Measurements from ENCODE around the gene HBP1. TPM values are rescaled to one million over a fixed set of nuclear protein-coding genes. Genes with fewer than 3 reads are reported as not detected.
A peak's percentile ranks its signal among the peaks of the same experiment; 100 is the strongest.

The HBP1 gene
- total RNA-seq, 2 donors from 2014 or later = 26.8 to 73.9 TPM

- ATAC-seq (no peak), DNase-seq (ENCODE audit: low spot score in 2 of 2) (no peak)
- Mint-ChIP-seq H3K9me3 (no peaks in the 10 kb centered on the region), H3K36me3 (peaks cover 0 to 5% of the 10 kb centered on the region in 2 donors), H3K27ac (peak overlapping the region; percentile 99 to 100)
Observed at GRCh38 chr7:107170051-107170915, 1.5 kb downstream of the HBP1 start.

DNA sequence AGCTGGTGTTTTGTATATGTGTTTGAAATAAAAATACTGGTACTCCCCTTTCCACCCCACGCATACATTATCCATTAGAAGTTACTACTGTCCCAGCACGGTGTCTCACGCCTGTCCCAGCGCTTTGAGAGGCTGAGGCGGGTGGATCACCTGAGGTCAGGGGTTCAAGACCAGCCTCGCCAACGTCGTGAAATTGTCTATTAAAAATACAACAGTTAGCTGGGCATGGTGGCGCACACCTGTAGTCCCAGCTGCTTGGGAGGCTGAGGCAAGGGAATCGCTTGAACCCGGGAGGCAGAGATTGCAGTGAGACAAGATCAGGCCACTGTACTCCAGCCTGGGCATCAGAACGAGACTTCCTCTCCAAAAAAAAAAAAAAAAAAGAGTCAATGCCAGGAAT lies 2.7 kb downstream of the HBP1 start:
- peaks cover 0 to 5% of the 10 kb centered on the region in 2 donors for H3K36me3 Mint-ChIP-seq
- DNase-seq (ENCODE audit: low spot score in 2 of 2) (no peak), ATAC-seq (no peak)
- no peaks in the 10 kb centered on the region for H3K9me3 Mint-ChIP-seq
- H3K27ac Mint-ChIP-seq = peak overlapping the region; percentile 59 to 89

DNA sequence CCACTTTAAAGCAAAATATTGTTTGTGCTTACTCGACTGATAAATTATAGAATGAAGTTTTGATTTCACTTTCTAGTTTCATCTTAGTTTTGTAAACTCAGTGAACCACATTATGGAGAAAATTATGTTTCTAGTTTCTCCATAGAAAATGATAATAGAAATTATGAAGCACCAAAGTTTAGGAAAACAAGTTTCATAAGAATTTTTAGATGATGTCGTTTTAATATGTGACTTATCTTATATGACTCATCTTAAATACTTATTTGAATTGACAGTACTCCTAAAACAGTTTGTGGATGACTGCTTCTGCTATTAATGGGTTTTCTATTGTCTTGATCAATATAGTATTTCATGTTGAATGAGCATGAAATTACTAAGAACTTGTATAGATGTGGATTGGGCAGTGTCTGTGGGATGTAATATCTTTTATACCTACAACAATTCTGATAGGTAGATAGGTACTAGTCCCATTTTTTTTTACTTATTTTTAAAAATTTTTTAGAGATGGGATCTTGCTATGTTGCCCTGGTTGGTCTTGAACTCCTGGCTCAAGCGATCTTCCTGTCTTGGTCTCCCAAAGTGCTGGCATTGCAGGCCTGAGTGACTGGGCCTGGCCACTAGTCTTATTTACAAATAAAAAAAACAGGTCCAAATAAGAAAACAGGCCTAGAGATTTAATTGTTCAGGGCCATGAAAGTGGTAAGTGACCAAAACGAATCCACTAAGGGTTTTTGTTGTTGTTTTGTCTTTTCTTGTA lies 3.7 kb downstream of the HBP1 start:
- DNase-seq (ENCODE audit: low spot score in 2 of 2) (no peak), ATAC-seq (no peak)
- Mint-ChIP-seq H3K9me3 (no peaks in the 10 kb centered on the region), H3K36me3 (peaks cover 0 to 5% of the 10 kb centered on the region in 2 donors), H3K27ac (peak overlapping the region; percentile 82)

- peaks cover 0 to 5% of the 10 kb centered on the region in 2 donors for H3K36me3 Mint-ChIP-seq
- no peaks in the 10 kb centered on the region for H3K9me3 Mint-ChIP-seq
- H3K27ac Mint-ChIP-seq = peak overlapping the region; percentile 60 to 82
- no peak for ATAC-seq
- DNase-seq (ENCODE audit: low spot score in 2 of 2) = no peak
Observed at GRCh38 chr7:107173191-107173590, 4.4 kb downstream of the HBP1 start.

DNA sequence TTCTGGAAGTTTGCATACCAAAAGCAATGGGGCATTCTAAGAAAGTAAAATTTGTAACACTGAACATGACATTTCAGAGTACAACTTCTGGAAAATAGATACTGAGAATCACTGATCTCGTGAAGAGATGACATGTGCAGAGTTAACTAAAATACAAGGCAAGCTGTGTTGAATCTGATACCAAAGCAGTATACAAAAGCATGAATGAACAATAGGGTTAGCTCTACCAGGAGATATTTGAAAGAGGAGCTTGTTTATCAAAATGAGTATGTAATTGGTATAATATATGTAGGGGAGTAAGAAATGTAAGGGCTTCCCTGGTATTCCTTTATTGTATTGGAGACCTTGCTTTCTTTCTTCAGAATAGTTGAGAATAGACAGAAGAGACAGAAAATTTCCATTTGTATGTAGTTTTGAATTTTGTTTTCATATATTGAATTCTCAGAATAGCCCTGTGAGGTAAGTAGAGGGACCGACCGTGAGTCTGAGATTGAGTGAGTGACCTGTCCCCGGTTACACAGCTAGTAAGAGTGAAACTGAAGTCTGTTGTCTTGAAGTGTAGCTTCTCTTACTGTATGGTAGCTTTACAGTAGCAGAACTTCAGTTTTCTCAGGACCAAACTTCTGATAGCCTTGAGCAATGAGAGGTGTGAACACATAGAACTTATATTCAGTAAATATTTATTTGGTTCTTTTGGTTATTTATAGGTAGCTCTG lies 5.0 kb downstream of the HBP1 start:
- H3K9me3 Mint-ChIP-seq = no peaks in the 10 kb centered on the region
- peaks cover 0 to 5% of the 10 kb centered on the region in 2 donors for H3K36me3 Mint-ChIP-seq
- ATAC-seq = peak; percentile 31 to 67
- peak overlapping the region; percentile 65 to 82 for H3K27ac Mint-ChIP-seq
- no peak for DNase-seq (ENCODE audit: low spot score in 2 of 2)

DNA sequence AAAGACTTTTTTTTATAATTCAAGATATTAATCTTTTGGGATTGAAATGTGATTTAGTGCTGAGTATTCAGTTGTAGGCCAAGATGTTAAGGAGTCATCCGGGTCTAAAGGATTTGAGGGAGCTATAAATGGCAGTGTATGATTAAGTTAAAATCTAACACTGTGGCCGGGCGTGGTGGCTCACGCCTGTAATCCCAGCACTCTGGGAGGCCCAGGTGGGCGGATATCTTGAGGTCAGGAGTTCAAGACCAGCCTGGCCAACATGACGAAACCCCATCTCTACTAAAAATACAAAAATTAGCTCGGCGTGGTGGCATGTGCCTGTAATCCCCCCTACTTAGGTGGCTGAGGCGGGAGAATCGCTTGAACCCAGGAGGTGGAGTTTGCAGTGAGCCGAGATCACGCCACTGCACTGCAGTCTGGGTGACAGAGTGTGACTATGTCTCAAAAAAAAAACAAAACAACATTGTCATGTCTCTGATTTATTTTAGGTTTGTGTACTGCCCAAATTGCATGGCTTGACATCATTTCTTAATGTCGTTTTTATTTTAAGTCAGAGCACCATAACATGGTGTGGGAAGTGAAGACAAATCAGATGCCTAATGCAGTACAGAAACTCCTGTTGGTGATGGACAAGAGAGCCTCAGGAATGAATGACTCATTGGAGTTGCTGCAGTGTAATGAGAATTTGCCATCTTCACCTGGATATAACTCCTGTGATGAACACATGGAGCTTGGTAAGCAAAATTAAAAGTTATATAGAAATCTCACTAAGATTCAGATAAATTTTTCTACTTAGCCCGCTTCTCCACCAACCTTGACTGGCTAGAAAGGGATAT lies 10.7 kb downstream of the HBP1 start:
- Mint-ChIP-seq H3K36me3 (peaks cover 10 to 18% of the 10 kb centered on the region in 2 donors), H3K9me3 (no peaks in the 10 kb centered on the region), H3K27ac (peak overlapping the region; percentile 65 to 81)
- DNase-seq (ENCODE audit: low spot score in 2 of 2) (no peak), ATAC-seq (peak; percentile 66 to 72)

- DNase-seq (ENCODE audit: low spot score in 2 of 2) (peak in 1 of 2 donors; percentile 48), ATAC-seq (peak; percentile 80 to 89)
- H3K27ac Mint-ChIP-seq = peak overlapping the region; percentile 72 to 81
- H3K9me3 Mint-ChIP-seq = no peaks in the 10 kb centered on the region
- peaks cover 10 to 18% of the 10 kb centered on the region in 2 donors for H3K36me3 Mint-ChIP-seq
Observed at GRCh38 chr7:107180378-107180777, 11.6 kb downstream of the HBP1 start.

DNA sequence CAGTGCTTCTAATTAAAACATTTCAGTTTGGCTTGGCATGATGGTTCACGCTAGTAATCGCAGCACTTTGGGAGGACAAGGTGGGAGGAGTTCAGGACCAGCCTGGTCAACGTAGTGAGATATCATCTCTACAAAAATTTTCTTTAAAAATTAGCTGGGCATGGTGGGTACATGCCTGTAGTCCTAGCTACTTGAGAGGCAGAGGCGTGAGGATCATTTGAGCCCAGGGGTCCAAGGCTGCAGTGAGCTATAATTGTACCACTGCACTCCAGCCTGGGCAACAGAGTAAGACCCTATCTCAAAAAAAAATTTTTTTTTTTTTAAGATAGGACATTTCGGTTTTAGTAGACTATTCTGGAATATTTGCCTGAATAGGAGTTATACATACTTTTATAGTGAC lies 12.4 kb downstream of the HBP1 start:
- ATAC-seq = no peak
- Mint-ChIP-seq H3K36me3 (peaks cover 10 to 18% of the 10 kb centered on the region in 2 donors), H3K27ac (peak overlapping the region; percentile 72 to 81), H3K9me3 (no peaks in the 10 kb centered on the region)
- DNase-seq (ENCODE audit: low spot score in 2 of 2) = no peak

DNA sequence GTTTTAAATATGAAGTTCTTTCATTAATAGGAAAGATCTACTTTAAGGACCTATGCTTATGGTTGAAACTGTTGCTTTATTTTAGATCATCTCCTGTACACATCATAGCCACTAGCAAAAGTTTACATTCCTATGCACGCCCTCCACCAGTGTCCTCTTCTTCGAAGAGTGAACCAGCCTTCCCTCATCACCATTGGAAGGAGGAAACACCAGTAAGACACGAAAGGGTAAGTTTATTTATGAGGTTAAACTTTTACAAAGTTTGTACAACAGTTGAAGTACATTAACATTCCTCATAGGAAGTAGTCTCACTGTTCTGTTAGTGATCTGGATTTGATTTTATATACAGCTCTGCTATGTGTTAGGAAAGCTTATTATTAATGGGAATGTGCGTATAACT lies 16.9 kb downstream of the HBP1 start:
- Mint-ChIP-seq H3K36me3 (peaks cover 5 to 19% of the 10 kb centered on the region in 2 donors), H3K27ac (no peak overlapping the region), H3K9me3 (no peaks in the 10 kb centered on the region)
- DNase-seq (ENCODE audit: low spot score in 2 of 2) (no peak), ATAC-seq (no peak)

GRCh38 chr7:107186240-107186639 lies 17.4 kb downstream of the HBP1 start:
- DNase-seq (ENCODE audit: low spot score in 2 of 2) = no peak
- ATAC-seq = no peak
- H3K9me3 Mint-ChIP-seq = no peaks in the 10 kb centered on the region
- peaks cover 0 to 14% of the 10 kb centered on the region in 2 donors for H3K36me3 Mint-ChIP-seq
- H3K27ac Mint-ChIP-seq = no peak overlapping the region

DNA sequence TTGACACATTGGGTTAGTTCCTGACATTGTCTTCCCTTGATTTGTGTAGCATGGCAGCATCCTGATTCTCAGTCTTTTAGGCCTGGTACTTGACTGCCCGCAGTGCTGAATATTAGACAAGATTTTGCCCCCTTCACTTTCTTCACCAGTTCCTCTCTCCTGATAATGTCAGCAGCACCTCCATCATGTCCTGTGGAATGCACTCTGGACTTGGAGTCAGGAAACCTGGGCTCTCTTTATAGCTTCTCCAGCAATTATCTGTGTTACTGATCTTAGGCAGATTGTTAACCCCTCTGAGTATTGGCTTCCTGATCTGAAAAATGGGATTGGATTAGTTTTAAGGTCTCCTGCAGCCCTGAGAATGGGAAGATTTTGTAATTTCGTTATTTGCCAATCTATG lies 19.0 kb downstream of the HBP1 start:
- Mint-ChIP-seq H3K36me3 (peaks cover 0 to 14% of the 10 kb centered on the region in 2 donors), H3K9me3 (no peaks in the 10 kb centered on the region), H3K27ac (peak overlapping the region in 1 of 2 donors; percentile 49)
- ATAC-seq = no peak
- no peak for DNase-seq (ENCODE audit: low spot score in 2 of 2)

DNA sequence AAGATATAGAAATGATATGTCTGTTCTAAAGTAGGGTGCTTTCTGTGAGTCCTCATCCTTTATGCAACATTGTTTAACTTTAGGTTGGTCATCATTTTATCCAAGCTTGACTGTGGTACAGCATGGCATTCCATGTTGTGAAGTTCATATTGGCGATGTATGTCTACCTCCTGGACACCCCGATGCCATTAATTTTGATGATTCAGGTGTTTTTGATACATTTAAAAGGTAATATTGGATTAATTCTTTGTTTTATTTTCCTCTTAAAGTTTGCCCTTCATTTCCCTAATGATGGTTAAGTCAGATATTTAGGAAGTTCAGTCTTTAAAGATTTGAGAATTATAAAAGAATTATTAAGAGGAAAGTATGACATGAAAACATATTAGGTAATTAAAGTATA lies 21.3 kb downstream of the HBP1 start:
- Mint-ChIP-seq H3K27ac (no peak overlapping the region), H3K9me3 (no peaks in the 10 kb centered on the region), H3K36me3 (peaks cover 0 to 8% of the 10 kb centered on the region in 2 donors)
- no peak for DNase-seq (ENCODE audit: low spot score in 2 of 2)
- ATAC-seq = no peak

- DNase-seq (ENCODE audit: low spot score in 2 of 2) = no peak
- no peak for ATAC-seq
- Mint-ChIP-seq H3K27ac (no peak overlapping the region), H3K9me3 (no peaks in the 10 kb centered on the region), H3K36me3 (peaks cover 7 to 11% of the 10 kb centered on the region in 2 donors)
Observed at GRCh38 chr7:107194052-107194451, 25.2 kb downstream of the HBP1 start.

DNA sequence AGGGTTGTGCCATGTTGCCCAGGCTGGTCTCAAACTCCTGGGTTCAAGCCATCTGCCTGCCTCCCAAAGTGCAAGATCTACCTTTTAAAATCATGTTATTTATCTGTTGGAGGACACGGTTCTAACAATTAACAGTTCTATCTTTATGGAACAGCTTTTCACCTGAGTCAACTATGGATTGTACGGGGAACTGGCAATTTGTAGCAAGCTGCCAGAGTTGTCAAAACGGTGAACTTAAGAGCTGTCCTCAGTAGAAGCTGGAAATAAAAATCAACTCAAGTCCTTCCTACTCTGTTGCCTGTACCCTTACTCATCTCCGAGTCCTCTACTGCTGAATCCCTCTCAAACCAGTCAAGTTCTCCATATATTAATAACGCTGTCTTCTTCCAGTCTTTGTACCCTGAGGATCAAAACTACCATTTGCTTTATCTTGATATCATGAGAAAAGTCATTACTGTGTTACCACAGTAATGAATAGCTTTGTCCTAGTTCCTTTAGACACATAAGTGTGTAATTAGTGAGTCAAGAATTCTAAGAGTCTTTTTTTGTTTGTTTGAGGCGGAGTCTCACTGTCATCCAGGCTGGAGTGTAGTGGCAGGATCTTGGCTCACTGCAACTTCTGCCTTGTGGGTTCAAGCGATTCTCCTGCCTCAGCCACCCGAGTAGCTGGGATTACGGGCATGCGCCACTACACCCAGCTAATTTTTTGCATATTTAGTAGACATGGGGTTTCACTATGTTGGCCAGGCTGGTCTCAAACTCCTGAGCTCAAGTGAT lies 28.2 kb downstream of the HBP1 start:
- Mint-ChIP-seq H3K27ac (peak overlapping the region; percentile 69 to 90), H3K9me3 (no peaks in the 10 kb centered on the region), H3K36me3 (peaks cover 7 to 11% of the 10 kb centered on the region in 2 donors)
- no peak for ATAC-seq
- DNase-seq (ENCODE audit: low spot score in 2 of 2) = no peak

DNA sequence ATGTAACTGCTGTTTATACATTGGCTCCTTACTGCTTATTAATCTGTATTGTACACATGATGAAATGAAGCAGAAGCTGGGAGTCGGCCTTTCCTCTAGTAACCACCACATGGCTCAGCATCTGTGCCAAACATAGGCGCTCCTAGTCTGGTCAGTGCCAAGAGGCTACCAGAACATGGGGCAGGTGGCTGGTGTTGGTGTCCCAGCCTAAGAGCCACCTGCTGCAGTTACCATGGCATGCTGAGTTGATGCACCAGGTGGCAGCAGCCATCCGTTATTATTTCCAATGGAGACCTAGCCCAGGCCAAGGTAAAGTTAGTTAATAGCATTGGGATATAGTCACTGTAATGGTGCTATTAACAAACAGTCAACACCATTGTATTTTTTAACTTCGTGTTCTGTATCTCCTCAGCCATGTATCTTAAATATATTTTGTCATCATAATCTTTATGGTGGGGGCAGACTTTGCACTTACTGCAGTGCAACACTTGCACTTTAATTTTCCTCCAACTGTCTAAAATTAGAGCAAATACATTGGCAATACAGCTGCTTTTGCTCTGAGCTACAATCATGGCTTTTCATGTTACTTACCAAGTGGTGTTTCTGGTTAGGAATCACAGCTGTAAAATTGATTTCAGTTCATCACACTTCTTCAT lies 33.1 kb downstream of the HBP1 start:
- H3K27ac Mint-ChIP-seq = peak overlapping the region; percentile 3 to 32

More for the DNA sequence above, 33.1 kb downstream of the HBP1 start:
- Mint-ChIP-seq H3K9me3 (no peaks in the 10 kb centered on the region), H3K36me3 (peaks cover 4% of the 10 kb centered on the region in 2 donors)
- DNase-seq (ENCODE audit: low spot score in 2 of 2) = peak in 1 of 2 donors; percentile 9
- peak; percentile 50 to 61 for ATAC-seq

All from activated naive CD4-positive, alpha-beta T cell treated with anti-CD3 and anti-CD28 coated beads, Interleukin-2, amount 50 U/mL, for 72 hours (primary cell).